GM12878 (cell line): ENCODE results near the gene FARS2. TPM values are rescaled to one million over a fixed set of nuclear protein-coding genes. Genes with fewer than 3 reads are reported as not detected.

Experiments
- DPF2 ChIP-seq: fragments of 450-650 bp; IDR thresholded peaks from 2 replicates; pipeline ENCODE4 v1.6.1; 2017; ENCODE audit warnings: mild to moderate bottlenecking
- GATAD2B ChIP-seq: fragments of 450-650 bp; conservative IDR thresholded peaks from 2 replicates; pipeline ENCODE4 v1.6.1; 2017; ENCODE audit warnings: low read depth, mild to moderate bottlenecking, moderate library complexity
- NFXL1 ChIP-seq: fragments of 450-650 bp; IDR thresholded peaks from 2 replicates; pipeline ENCODE4 v1.6.1; 2017; ENCODE audit warnings: antibody characterized with exemption, mild to moderate bottlenecking, borderline replicate concordance
- SIN3A ChIP-seq: IDR thresholded peaks from 2 replicates; pipeline ENCODE4 v1.6.1; 2012; ENCODE audit warnings: low read depth, low read length, improper control_type of control experiment
- SP1 ChIP-seq: IDR thresholded peaks from one replicate; pipeline ENCODE4 v1.6.1; 2011; ENCODE audit warnings: low read depth, low read length
- WRNIP1 ChIP-seq: IDR thresholded peaks from 2 replicates; pipeline ENCODE4 v1.6.1; 2011; ENCODE audit warnings: low read depth, low read length, improper control_type of control experiment, borderline replicate concordance
- YBX1 ChIP-seq: fragments of 450-650 bp; IDR thresholded peaks from 2 replicates; pipeline ENCODE4 v1.6.1; 2016; ENCODE audit warnings: antibody characterized with exemption
- ZSCAN29 ChIP-seq: fragments of 450-650 bp; IDR thresholded peaks from 2 replicates; pipeline ENCODE4 v1.6.1; 2017; ENCODE audit warnings: mild to moderate bottlenecking, moderate library complexity
- polyA plus RNA-seq, 11 experiments: library from polyadenylated mRNA; depleted of rRNA in 4 of 11; unstranded in 6 of 11; stranded (reverse) in 5 of 11; fragments of >200 nt; fragmentation: Nextera tagmentation in 4 of 11; fragmentation: Illumina TruSeq in 1 of 11; extraction: Ambion mirVana in 4 of 11; extraction: Trizol in 1 of 11; gene quantifications; 1 replicate in 1 of 11; 2 replicates in 10 of 11; pipeline versions ENCODE4 v1.2.1 to v1.2.3, GENCODE V29; 2011 to 2016; ENCODE audit warnings: inconsistent platforms in 2 of 11, missing spikeins in 2 of 11, low read depth in 1 of 11
- total RNA-seq, 4 experiments: library from RNA; depleted of rRNA in 3 of 4; stranded (reverse); fragments of >200 nt in 3 of 4; fragmentation: Illumina TruSeq in 1 of 4; extraction: Trizol in 1 of 4; gene quantifications; 2 replicates each; pipeline versions ENCODE4 v1.2.1 to v1.2.3, GENCODE V29; 2013 to 2021
- TF ChIP-seq, protein P1 (sequence below): IDR thresholded peaks from 2 replicates; pipeline ENCODE4 v1.6.1; 2012; ENCODE audit warnings: mild to moderate bottlenecking, low read depth, low read length
- TF ChIP-seq, protein P2 (sequence below): fragments of 450-650 bp; IDR thresholded peaks from 2 replicates; pipeline ENCODE4 v1.6.1; 2017; ENCODE audit warnings: mild to moderate bottlenecking
- TF ChIP-seq, protein P3 (sequence below): fragments of 450-650 bp; IDR thresholded peaks from 2 replicates; pipeline ENCODE4 v1.6.1; 2017; ENCODE audit warnings: antibody characterized with exemption, mild to moderate bottlenecking, moderate library complexity
- TF ChIP-seq, protein P4 (sequence below): fragments of 450-650 bp; IDR thresholded peaks from 2 replicates; pipeline ENCODE4 v1.6.1; 2017; ENCODE audit warnings: mild to moderate bottlenecking, moderate library complexity

The FARS2 gene
- total and polyA plus RNA-seq, 10 of the 15 experiments (the other 5 are each of a cell fraction or from before 2014, with no cell fraction given), result 16.8 to 46.7 (median 25.6) TPM

DNA sequence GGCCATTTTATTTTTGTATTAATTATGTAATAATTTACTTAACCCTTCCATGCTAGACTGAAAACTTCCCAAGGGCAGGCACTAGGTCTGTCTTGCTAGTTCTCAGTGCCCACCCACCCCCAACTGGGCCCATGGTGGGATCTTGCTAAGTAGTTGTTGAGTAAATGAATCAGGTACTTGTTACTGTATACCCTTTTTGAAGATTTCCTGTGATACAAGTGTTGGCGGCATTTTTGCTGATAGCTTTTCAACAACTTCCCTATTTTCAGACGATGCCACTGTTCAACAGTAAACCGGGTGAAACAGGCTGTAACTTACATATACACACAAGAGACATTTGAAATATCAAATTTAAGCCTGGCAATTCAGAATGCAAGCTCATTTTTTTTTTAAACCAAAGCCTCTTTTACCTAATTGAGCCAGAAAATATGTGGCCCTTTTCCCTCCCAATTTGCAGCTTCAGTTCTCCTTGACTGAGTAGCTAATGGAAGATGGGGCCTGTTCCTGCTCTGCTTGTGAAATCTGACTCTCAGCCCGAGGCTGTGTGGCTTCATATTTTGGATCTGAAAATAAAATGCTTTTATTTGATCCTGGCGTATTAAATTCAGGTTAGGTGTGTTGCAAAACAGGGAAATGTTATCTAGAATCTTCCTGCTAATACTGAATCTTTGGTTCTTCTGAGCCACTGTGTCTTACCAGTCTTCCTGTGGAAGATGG, 457.1 kb downstream of the FARS2 start (continued):
- TF ChIP-seq, protein P1, sequence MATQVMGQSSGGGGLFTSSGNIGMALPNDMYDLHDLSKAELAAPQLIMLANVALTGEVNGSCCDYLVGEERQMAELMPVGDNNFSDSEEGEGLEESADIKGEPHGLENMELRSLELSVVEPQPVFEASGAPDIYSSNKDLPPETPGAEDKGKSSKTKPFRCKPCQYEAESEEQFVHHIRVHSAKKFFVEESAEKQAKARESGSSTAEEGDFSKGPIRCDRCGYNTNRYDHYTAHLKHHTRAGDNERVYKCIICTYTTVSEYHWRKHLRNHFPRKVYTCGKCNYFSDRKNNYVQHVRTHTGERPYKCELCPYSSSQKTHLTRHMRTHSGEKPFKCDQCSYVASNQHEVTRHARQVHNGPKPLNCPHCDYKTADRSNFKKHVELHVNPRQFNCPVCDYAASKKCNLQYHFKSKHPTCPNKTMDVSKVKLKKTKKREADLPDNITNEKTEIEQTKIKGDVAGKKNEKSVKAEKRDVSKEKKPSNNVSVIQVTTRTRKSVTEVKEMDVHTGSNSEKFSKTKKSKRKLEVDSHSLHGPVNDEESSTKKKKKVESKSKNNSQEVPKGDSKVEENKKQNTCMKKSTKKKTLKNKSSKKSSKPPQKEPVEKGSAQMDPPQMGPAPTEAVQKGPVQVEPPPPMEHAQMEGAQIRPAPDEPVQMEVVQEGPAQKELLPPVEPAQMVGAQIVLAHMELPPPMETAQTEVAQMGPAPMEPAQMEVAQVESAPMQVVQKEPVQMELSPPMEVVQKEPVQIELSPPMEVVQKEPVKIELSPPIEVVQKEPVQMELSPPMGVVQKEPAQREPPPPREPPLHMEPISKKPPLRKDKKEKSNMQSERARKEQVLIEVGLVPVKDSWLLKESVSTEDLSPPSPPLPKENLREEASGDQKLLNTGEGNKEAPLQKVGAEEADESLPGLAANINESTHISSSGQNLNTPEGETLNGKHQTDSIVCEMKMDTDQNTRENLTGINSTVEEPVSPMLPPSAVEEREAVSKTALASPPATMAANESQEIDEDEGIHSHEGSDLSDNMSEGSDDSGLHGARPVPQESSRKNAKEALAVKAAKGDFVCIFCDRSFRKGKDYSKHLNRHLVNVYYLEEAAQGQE, result no peak
- TF ChIP-seq SP1 (no peak), YBX1 (no peak), DPF2 (no peak), ZSCAN29 (no peak), WRNIP1 (no peak), NFXL1 (no peak), SIN3A (no peak), GATAD2B (no peak)
- TF ChIP-seq, protein P2, sequence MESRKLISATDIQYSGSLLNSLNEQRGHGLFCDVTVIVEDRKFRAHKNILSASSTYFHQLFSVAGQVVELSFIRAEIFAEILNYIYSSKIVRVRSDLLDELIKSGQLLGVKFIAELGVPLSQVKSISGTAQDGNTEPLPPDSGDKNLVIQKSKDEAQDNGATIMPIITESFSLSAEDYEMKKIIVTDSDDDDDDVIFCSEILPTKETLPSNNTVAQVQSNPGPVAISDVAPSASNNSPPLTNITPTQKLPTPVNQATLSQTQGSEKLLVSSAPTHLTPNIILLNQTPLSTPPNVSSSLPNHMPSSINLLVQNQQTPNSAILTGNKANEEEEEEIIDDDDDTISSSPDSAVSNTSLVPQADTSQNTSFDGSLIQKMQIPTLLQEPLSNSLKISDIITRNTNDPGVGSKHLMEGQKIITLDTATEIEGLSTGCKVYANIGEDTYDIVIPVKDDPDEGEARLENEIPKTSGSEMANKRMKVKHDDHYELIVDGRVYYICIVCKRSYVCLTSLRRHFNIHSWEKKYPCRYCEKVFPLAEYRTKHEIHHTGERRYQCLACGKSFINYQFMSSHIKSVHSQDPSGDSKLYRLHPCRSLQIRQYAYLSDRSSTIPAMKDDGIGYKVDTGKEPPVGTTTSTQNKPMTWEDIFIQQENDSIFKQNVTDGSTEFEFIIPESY, result no peak
- TF ChIP-seq, protein P3, sequence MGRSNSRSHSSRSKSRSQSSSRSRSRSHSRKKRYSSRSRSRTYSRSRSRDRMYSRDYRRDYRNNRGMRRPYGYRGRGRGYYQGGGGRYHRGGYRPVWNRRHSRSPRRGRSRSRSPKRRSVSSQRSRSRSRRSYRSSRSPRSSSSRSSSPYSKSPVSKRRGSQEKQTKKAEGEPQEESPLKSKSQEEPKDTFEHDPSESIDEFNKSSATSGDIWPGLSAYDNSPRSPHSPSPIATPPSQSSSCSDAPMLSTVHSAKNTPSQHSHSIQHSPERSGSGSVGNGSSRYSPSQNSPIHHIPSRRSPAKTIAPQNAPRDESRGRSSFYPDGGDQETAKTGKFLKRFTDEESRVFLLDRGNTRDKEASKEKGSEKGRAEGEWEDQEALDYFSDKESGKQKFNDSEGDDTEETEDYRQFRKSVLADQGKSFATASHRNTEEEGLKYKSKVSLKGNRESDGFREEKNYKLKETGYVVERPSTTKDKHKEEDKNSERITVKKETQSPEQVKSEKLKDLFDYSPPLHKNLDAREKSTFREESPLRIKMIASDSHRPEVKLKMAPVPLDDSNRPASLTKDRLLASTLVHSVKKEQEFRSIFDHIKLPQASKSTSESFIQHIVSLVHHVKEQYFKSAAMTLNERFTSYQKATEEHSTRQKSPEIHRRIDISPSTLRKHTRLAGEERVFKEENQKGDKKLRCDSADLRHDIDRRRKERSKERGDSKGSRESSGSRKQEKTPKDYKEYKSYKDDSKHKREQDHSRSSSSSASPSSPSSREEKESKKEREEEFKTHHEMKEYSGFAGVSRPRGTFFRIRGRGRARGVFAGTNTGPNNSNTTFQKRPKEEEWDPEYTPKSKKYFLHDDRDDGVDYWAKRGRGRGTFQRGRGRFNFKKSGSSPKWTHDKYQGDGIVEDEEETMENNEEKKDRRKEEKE, result no peak
- TF ChIP-seq, protein P4, sequence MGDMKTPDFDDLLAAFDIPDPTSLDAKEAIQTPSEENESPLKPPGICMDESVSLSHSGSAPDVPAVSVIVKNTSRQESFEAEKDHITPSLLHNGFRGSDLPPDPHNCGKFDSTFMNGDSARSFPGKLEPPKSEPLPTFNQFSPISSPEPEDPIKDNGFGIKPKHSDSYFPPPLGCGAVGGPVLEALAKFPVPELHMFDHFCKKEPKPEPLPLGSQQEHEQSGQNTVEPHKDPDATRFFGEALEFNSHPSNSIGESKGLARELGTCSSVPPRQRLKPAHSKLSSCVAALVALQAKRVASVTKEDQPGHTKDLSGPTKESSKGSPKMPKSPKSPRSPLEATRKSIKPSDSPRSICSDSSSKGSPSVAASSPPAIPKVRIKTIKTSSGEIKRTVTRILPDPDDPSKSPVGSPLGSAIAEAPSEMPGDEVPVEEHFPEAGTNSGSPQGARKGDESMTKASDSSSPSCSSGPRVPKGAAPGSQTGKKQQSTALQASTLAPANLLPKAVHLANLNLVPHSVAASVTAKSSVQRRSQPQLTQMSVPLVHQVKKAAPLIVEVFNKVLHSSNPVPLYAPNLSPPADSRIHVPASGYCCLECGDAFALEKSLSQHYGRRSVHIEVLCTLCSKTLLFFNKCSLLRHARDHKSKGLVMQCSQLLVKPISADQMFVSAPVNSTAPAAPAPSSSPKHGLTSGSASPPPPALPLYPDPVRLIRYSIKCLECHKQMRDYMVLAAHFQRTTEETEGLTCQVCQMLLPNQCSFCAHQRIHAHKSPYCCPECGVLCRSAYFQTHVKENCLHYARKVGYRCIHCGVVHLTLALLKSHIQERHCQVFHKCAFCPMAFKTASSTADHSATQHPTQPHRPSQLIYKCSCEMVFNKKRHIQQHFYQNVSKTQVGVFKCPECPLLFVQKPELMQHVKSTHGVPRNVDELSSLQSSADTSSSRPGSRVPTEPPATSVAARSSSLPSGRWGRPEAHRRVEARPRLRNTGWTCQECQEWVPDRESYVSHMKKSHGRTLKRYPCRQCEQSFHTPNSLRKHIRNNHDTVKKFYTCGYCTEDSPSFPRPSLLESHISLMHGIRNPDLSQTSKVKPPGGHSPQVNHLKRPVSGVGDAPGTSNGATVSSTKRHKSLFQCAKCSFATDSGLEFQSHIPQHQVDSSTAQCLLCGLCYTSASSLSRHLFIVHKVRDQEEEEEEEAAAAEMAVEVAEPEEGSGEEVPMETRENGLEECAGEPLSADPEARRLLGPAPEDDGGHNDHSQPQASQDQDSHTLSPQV, result no peak
- TF ChIP-seq, all 136 proteins: peak for 0
